K562 (cell line): Measurements from ENCODE around the gene TM4SF4.

Source experiments
- ATF6 ChIP-seq: sonication (generic); formaldehyde crosslinking; IDR thresholded peaks from 2 replicates; pipeline ENCODE4 v1.4.0; 2020; ENCODE audit warnings: mild to moderate bottlenecking, missing genetic modification reagents
- CEBPB ChIP-seq: fragments of 450-650 bp; IDR thresholded peaks from 2 replicates; pipeline ENCODE4 v1.6.1; 2016; ENCODE audit warnings: missing genetic modification characterization, missing compliant biosample characterization
- CREB3 ChIP-seq: fragments of 450-650 bp; conservative IDR thresholded peaks from 2 replicates; pipeline ENCODE4 v1.6.1; 2016; ENCODE audit warnings: missing genetic modification characterization, low read depth, mild to moderate bottlenecking, missing compliant biosample characterization, moderate library complexity
- GTF2B ChIP-seq: IDR thresholded peaks from 2 replicates; pipeline ENCODE4 v1.6.1; 2011; ENCODE audit not compliant: insufficient read length; ENCODE audit errors: extremely low read depth
- MNT ChIP-seq, 2 experiments: fragments of 450-650 bp; conservative IDR thresholded peaks; 2 replicates each; pipeline ENCODE4 v1.6.1; 2017; ENCODE audit warnings: mild to moderate bottlenecking in 2 of 2, moderate library complexity in 2 of 2
- POLR2A ChIP-seq: fragments of 450-650 bp; conservative IDR thresholded peaks from 2 replicates; pipeline ENCODE4 v1.6.1; 2016
- YBX1 ChIP-seq: fragments of 450-650 bp; IDR thresholded peaks from 2 replicates; pipeline ENCODE4 v1.7.1; 2016; ENCODE audit warnings: mild to moderate bottlenecking

GRCh38 chr3:149437710-149438109 is 36.8 kb upstream of the TM4SF4 start:
- TF ChIP-seq CREB3 (tag) (no peak), CEBPB (tag) (no peak), MNT (conservative IDR thresholded peaks at IDR 0.05) (no peak), YBX1 (no peak), GTF2B (no peak), POLR2A (no peak), ATF6 (CRISPR knock-in tag) (no peak)
